GM20431 (cell line): ENCODE results near the gene WFDC10B.
"Not testable (repeated sequence)": the region's sequence is repeated elsewhere in the genome, so short reads cannot be mapped to it uniquely, and the experiment has no call there.

ENCODE experiments used
- in situ Hi-C: fragments of 300-500 bp; cut with MseI, MboI; formaldehyde crosslinking; loops from one replicate; pipeline ENCODE4 v1.15.0; 2020; ENCODE audit warnings: low sequenced_read_pairs; ENCODE audit not compliant: unreplicated experiment

Gene WFDC10B

DNA sequence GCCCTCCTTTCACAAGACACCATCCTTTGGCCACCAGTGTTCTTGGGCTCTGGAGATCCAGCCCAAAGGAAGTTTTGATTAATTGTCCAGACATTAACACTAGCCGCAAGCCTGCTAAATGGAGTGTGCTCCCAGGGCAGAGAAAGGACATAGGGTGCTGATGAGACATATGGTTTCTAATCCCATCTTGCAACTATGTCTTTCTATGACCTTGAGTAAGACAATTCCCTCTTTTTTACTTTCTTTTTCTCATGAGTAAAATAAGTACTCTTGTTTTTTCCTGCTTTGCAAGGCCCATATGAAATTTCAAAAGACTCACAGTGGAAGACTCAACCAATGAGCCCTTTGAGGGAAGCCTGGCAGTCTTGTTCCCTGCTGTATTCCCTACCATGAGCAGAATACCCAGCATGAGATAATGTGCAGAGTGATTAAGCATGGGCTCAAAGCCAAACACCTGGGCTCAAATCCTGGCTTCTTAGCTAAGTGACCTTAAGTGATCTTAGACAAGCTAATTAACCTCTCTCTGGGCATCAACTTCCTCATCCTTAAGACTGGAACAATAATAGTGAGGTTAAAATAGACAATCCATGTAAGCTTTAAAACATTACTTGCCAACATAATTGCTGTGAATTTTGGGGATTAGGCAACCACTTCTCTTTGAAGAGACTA is at the start of gene WFDC10B:
Gene WFDC10B, minus strand, starts transcription at position 51 of the 669 bp plus-strand sequence. CDS start 19,027 bp downstream, outside the sequence.
- in situ Hi-C loops = no loop called here

DNA sequence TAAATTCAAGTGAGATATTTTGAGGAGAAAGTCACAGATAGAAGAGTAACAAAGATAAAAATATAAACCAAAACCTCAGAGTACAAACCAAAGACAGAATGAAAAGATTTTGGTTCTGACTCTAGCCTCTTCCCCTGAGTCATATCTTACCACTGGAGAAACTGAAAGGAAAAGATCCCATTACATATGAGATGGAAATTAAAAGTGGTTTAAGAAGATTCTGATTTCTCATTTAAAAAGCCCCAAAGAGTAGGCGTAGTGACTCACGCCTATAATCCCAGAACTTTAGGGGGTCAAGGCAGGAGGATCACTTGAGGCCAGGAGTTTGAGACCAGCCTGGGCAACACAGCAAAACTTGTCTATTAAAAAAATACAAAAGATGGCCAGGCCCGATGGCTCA is 47.9 kb upstream of the WFDC10B start:
- in situ Hi-C loops = loop anchor here (25.0 kb wide), 2 partner anchors 165 to 440 kb away; partner anchors contain the start of genes MATN4, RBPJL and WFDC8

DNA sequence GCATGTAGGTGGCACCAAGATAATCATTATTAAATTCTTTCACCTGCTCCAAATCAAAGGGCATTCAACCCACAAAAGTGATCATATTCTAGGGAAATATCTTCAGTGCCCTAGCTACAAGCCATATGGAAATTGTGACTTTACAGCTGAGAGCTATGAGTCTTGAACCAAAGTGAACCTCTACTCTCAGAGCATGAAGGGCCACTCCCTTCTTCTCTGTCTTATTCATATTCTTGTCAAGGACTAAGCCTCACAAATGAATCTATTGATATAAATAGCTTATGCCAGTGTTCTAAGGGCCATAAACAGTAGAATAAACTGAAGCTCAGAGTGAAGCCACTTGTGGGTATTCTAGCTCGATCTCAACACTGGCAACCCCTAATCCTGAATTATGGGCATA is 46.9 kb upstream of the WFDC10B start:
- in situ Hi-C loops = loop anchor here (25.0 kb wide), 2 partner anchors 164 to 439 kb away; partner anchors contain the start of genes MATN4, RBPJL and WFDC8

DNA sequence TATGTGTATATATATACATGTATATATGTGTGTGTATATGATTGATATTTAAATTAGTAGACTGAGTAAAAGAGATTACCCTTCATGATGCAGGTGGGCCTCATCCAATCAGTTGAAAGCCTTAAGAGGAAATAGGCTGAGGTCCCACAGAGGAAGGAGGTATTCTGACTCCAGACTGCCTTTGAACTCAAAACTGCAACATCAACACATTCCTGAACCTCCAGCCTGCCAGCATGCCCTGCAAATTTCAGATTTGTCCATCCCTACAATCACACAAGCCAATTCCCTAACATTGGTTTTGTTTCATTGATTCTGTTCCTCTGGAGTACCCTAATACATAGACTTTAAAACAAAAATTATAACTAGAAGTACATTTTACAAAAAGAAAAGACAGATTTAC is 40.2 kb upstream of the WFDC10B start:
- in situ Hi-C loops = no loop called here

DNA sequence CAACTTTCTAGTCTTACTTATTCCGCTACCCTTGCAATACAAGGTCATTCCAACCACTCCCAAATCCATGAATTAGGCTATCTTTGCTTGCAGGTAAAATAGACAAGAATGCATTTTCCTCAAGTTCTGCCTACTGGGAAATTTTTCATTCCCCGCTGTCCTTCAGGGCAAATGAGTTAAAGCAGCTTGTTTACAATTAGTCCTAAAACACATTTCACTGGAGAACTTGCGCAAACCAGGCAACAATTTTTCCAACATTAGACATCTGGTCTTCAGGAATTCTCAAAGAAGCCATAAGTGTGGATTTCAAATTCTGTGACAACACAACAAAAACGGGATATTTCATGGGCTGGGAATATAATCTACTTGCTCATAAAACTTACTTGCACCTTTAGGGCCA is 37.8 kb upstream of the WFDC10B start:
- in situ Hi-C loops = no loop called here

DNA sequence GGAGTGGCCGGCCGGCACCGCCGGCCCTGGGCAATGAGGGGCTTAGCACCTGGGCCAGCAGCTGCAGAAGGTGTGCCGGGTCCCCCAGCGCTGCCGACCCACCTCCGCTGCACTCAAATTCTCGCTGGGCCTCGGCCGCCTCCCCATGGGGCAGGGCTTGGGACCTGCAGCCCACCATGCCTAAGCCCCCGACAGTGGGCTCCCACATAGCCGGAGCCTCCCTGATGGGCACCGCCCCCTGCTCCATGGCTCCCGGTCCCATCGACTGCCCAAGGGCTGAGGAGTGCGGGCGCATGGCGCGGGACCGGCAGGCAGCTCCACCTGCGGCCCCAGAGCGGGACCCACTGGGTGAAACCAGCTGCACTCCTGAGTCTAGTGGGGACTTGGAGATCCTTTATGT is 31.2 kb upstream of the WFDC10B start:
- in situ Hi-C loops = no loop called here

DNA sequence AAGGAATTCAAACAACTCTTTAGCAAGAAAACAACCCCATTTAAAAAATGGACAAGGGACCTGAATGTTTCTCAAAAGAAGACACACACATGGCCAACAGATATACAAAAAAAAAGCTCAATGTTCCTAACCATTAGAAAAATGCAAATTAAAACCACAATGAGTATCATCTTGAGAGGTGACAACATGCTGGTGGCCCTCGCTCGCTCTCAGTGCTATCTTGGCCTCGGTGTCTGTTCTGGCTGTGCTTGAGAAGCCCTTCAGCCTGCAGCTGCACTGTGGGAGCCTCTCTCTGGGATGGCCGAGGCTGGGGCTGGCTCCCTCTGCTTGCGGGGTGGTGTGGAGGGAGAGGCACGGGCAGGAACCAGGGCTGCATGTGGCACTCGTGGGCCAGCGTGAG is 30.7 kb upstream of the WFDC10B start:
- in situ Hi-C loops = no loop called here

DNA sequence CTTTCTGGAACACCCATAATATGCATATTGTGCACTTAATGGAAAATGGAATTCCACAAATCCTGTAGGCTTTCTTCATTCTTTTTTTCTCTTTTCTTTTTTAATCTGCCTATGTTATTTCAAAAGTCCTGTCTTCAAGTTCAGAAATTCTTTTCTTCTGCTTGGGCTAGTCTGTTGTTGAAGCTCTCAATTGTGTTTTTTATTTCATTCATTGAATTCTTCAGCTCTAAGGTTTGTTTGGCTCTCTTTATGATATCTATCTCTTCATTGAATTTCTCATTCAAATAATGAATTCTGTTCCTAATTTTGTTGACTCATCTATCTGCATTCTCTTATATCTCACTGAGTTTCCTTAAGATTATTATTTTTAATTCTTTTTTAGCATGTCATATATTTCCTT is 27.4 kb upstream of the WFDC10B start:
- in situ Hi-C loops = no loop called here

DNA sequence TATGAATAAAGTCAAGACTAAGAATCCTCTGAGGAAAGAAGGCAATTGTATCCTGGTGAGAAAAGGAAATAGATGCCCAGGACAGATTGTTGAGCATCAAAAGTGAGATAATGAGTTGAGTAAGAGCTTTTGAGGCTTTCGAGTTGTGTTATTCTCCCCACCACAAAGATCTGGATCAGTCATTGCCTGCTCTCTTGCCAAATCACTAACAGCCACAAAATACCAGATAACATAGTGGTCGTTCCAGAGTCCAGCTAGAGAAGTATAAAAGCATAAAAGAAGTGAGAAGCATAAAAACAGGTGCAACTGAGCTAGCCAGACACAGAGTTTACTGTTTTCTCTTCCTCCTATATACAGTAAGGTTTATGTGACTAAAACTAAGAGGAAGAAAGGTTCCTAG is 22.2 kb upstream of the WFDC10B start:
- in situ Hi-C loops = no loop called here

DNA sequence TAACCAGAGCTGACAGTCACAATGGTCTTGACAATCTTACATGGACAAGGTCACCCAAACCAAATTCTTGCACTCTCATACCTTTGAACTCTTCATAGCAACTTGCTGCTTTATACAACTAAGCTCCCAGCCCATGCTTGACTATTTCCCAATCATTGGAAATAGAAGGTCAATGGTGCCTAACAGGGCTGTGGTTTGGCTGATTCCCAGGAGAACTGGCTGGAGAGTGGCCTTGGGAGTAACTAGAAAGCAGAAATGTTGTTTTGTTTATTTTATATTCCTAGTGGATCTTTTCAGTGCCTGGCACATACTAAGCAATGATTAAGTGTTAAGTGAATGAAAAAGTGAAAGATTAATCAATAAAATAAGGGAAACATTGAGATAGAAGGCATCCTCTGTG is 20.3 kb upstream of the WFDC10B start:
- in situ Hi-C loops = no loop called here

DNA sequence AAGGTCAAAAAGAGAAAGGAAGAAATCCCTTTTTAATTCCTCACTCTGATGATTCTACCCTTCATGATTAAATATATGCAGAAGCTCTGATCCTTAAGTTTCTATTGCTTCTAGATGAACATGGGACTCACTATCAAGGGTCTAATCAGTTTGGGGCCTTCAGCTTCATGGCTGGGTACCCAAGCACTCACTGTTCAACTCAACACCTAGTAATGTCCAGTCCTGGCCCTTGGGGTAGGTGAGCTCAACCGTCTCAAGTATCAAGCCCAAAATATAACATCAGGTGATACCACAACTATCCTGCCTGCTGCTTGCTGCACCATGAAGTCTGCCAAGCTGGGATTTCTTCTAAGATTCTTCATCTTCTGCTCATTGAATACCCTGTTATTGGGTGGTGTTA is 17.2 kb upstream of the WFDC10B start, which contains the start of gene SPINT4:
Gene SPINT4, plus strand, starts transcription at position 301 of the 400 bp plus-strand sequence. Its CDS starts 21 bp downstream, at position 322.
- in situ Hi-C loops = no loop called here

DNA sequence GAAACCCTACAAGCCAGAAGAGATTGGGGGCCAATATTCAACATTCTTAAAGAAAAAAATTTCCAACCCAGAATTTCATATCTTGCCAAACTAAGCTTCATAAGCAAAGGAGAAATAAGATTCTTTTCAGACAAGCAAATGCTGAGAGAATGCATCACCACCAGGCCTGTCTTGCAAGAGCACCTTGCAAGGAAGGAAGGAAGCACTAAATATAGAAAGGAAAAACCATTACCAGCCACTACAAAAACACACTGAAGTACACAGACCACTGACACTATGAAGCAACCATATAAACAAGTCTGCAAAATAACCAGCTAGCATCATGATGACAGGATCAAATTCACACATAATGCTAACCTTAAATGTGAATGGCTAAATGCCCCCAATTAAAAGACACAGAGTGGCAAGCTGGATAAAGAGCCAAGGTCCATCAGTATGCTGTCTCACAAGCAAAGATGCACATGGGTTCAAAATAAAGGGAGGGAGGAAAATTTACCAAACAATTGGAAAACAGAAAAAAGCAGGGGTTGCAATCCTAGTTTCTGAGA is 11.4 kb upstream of the WFDC10B start:
- in situ Hi-C loops = not testable (repeated sequence)

DNA sequence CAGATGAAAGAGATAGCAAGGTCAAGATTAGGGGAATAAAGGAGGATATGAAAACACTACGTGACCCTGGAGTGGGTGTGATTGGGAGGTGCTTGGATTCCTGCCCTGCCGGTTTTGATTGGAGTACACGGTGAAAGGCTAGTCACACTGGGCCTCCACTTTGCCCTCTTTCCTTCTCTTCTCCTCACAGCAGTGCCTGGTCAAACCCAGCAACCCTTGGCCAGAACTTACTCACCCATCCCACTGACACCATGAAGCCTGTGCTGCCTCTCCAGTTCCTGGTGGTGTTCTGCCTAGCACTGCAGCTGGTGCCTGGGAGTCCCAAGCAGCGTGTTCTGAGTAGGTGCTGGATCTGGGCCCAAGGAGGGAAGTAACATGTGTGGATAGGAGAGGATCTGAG is 2.9 kb downstream of the WFDC10B start, which contains the start of gene WFDC13:
Gene WFDC13, plus strand, starts transcription at position 166 of the 400 bp plus-strand sequence. Its CDS starts 86 bp downstream, at position 252.
- in situ Hi-C loops = no loop called here

DNA sequence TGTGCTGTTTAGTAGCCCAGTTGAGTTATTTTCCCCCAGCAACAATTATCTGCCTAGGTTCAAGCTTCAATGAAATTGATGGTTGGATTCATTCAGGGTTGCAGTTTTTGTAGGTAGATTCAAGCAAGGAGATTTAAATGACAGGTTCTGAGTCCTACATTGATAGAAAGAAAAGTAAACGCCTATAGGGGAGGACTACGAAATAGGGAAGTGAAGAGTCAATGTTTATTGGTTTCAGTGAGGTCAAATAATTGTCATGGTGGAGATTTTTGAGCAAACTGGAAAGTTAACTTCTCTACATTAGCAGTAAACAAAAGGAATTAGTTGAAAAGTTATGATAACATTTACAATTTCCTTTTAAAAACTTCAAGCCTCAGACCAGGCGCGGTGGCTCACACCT is 3.7 kb downstream of the WFDC10B start:
- in situ Hi-C loops = no loop called here

DNA sequence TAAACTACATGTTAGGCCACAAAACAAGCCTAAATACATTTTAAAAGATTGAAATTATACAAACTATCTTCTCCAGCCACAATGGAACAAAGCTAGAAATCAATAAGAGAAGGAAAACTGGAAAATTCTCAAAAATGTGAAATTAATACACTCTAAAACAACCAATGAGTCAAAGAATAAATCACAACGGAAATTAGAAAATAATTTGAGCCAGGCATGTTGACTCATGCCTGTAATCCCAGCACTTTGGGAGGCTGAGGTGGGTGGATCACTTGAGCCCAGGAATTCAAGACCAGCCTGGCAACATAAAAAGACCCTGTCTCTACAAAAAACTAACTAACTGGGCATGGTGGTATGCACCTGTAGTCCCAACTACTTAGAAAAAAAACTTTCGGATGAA is 9.3 kb downstream of the WFDC10B start:
- in situ Hi-C loops = no loop called here

DNA sequence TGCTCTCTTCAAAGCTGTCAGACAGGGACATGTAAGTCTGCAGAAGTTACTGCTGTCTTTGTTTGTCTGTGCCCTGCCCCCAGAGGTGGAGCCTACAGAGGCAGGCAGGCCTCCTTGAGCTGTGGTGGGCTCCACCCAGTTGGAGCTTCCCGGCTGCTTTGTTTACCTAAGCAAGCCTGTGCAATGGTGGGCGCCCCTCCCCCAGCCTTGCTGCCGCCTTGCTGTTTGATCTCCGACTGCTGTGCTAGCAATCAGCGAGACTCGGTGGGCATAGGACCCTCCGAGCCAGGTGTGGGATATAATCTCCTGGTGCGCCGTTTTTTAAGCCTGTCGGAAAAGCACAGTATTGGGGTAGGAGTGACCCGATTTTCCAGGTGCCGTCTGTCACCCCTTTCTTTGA is 11.5 kb downstream of the WFDC10B start:
- in situ Hi-C loops = not testable (repeated sequence)

DNA sequence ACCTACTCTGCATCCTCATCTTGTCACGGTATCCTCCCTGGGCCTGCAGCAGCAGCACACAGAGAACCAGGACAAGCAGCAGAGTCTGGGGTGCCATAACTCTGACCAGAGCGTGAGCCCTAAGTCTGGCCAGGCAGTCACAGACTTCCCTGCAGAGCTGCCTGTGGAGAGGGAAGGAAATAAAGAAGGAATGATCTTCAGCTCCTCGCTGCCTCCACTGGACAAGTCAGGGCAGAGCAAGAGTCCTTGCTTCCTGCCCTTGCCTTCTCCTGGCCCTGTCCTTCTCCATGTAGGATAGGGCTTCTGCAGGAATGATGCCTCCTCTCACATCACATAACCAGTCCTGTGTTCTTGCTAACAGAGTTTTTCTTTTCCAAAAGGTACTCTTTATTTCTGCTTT is 18.9 kb downstream of the WFDC10B start:
- in situ Hi-C loops = no loop called here

DNA sequence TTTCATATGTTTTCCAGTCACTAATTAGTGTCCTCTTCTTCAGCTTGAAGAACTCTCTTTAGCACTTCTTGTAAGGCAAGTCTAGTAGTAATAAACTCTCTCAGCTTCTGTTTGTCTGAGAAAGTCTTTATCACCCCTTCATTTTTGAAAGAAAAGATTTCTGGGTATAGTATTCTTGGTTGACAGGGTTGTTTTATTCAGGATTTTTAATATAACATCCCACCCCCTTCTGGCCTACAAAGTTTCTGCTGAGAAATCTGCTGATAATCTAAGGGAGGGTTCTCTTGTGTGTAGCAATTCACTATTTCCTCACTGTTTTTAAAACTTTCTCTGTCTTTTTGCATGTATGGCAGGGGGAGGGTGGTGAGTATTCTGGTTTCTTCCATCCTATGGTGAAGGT is 25.2 kb downstream of the WFDC10B start:
- in situ Hi-C loops = no loop called here

DNA sequence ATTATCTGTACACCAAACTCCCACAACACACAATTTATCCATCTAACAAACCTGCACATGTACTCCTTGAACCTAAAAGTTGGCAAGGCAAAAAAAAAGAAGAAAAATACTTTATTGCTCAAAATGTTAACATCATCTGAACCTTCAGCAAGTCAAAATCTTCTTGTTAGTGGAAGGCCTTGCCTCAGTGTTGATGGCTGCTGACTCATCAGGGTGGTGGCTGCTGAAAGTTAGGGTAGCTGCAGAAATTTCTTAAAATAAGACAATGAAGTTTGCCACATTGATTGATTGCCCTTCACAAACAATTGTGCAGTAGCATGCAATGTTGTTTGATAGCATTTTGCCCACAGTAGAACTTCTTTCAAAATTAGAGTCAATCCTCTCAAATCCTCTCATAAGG is 32.1 kb downstream of the WFDC10B start:
- in situ Hi-C loops = no loop called here

DNA sequence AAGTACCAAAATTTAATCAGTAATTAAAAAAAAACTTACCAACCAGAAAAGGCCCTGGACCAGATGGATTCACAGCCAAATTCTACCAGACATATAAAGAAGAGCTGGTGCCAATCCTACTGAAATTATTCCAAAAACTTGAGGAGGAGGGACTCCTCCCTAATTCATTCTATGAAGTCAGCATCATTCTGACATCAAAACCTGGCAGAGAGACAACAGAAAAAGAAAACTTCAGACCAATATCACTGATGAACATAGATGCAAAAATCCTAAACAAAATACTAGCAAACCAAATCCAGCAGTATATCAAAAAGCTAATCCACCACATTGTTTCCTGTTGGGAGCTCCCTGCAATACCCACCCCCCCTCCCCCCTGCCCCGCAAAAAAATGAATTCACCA is 34.7 kb downstream of the WFDC10B start, which contains the start of gene WFDC11:
Gene WFDC11, minus strand, starts transcription at position 101 of the 400 bp plus-strand sequence. CDS start 19,639 bp downstream, outside the sequence.
- in situ Hi-C loops = no loop called here

DNA sequence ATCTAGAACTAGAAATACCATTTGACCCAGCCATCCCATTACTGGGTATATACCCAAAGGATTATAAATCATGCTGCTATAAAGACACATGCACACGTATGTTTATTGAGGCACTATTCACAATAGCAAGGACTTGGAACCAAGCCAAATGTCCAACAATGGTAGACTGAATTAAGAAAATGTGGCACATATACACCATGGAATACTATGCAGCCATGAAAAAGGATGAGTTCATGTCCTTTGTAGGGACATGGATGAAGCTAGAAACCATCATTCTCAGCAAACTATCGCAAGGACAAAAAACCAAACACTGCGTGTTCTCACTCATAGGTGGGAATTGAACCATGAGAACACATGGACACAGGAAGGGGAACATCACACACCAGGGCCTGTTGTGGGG is 47.8 kb downstream of the WFDC10B start:
- in situ Hi-C loops = not testable (repeated sequence)

DNA sequence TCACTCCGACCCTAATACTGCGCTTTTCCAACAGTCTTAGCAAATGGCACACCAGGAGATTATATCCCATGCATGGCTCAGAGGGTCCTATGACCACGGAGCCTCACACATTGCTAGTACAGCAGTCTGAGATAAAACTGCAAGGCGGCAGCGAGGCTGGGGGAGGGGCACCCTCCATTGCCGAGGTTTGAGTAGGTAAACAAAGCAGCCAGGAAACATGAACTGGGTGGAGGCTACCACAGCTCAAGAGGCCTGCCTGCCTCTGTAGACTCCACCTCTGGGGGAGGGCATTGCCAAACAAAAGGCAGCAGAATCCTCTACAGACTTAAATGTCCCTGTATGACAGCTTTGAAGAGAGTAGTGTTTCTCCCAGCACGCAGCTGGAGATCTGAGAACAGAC is 53.1 kb downstream of the WFDC10B start:
- in situ Hi-C loops = not testable (repeated sequence)
